ENCODE data around the gene EEPD1.

GRCh38 chr7:36191292-36191920 is 38.4 kb downstream of the EEPD1 start:
- TF ChIP-seq POLR2AphosphoS5 (IDR thresholded peaks at IDR 0.05; ENCODE audit: insufficient read depth, low read depth, low read length) (no peak), POLR2A (IDR thresholded peaks at IDR 0.05; ENCODE audit: low read depth, low read length) (no peak), EZH2 (IDR thresholded peaks at IDR 0.05; ENCODE audit: borderline replicate concordance, low read depth, low read length, severe bottlenecking) (no peak)
